ENCODE data around the gene PGF.
"Not testable (repeated sequence)": the region's sequence is repeated elsewhere in the genome, so short reads cannot be mapped to it uniquely, and the experiment has no call there.

Gene PGF

GRCh38 chr14:74955229-74956026 lies at the start of gene PGF:
Gene PGF (minus strand): TSS chr14:74955597. CDS start chr14:74955242, 355 bp downstream.
- DNase-seq, result peak in 1 of 2 experiments; percentile 39

DNA sequence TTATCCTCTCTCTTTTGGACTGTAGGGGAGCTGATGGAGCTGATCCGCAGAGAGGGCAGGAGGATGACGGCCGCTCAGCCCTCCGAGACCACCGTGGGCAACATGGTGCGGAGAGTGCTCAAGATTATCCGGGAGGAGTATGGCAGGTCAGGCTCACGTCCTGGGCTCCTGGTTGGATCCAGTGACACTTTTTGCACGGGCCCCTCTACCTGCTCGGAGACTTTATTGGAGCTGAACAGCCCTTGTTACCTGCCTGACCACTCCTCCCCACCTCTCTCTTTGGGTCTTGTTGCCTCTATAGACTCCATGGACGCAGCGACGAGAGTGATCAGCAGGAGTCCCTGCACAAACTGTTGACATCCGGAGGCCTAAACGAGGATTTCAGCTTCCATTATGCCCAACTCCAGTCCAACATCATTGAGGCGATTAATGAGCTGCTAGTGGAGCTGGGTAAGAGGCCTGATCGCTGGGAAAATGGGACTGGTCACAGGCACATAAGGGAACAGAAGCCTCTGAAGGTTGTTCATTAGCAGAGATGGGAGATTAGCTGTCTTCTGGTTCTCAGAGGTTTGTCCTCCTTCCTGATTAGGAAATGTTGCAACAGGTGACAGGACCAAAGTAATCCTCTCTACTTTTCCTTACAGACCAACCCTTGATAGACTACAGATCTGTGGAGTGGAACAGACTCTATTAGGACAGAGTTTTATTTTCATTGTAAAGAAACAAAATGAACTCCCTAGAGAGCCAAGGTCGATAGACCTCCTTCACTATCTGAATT lies 48.0 kb upstream of the PGF start:
- no peak for DNase-seq

DNA sequence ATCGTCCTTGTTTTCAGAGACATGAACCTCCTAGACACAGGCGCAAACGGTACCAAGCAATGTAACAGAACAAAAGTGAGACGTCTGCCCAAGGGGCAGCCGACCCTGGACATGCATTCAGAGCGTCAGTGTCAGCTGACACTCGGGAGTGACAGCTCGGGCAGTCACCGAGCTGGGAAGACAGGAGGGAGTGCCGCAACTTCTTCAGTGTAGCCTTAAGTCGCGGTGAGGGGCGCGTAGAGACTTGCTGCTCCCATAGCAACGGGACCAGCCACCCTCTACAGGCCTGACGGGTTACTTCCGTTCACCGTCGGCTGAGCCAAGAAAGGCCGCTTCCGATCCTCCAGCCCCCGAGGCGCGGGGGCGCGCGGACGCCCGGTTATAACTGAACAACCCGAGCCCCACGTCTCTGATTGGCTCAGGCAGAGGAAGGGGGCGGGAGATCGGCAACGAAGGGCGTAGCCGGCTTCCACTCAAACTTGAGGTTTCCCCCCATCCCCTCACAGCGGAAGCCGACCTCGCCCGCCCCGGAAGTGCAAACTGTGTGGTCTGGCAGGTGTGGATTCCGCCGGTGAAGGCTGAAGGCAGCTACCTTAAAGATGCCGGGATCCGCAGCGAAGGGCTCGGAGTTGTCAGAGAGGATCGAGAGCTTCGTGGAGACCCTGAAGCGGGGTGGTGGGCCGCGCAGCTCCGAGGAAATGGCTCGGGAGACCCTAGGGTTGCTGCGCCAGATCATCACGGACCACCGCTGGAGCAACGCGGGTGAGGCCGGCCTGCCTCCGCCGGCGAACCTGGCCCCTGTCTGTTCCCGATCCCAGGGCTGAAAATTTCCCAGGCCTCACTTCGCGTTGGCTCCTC lies 47.2 kb upstream of the PGF start, which contains the start of gene EIF2B2:
TSS of gene EIF2B2 (plus strand) at position 530 of the 858 bp plus-strand sequence. CDS start at position 600, 70 bp downstream.
- DNase-seq, result peak; percentile 92 to 94

GRCh38 chr14:75001899-75002298 lies 46.5 kb upstream of the PGF start:
- no peak for DNase-seq

- DNase-seq, result no peak
Observed at GRCh38 chr14:75001261-75001660, 45.9 kb upstream of the PGF start.

DNA sequence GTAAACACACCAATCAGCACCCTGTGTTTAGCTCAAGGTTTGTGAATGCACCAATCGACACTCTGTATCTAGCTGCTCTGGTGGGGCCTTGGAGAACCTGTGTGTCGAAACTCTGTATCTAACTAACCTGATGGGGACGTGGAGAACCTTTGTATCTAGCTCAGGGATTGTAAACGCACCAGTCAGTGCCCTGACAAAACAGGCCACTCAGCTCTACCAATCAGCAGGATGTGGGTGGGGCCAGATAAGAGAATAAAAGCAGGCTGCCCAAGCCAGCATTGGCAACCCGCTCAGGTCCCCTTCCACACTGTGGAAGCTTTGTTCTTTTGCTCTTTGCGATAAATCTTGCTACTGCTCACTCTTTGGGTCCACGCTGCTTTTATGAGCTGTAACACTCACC lies 40.4 kb upstream of the PGF start:
- not testable (repeated sequence) for DNase-seq

DNA sequence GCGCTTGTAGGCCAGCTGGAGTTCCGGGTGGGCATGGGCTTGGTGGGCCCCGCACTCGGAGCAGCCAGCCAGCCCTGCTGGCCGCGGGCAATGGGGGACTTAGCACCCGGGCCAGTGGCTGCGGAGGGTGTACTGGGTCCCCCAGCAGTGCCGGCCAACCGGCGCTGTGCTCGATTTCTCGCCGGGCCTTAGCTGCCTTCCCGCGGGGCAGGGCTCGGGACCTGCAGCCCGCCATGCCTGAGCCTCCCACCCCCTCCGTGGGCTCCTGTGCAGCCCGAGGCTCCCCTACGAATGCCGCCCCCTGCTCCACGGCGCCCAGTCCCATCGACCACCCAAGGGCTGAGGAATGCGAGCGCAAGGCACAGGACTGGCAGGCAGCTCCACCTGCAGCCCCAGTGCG lies 38.8 kb upstream of the PGF start:
- DNase-seq, result not testable (repeated sequence)

GRCh38 chr14:74988993-74989392 lies 33.6 kb upstream of the PGF start:
- DNase-seq, result no peak

GRCh38 chr14:74988131-74988530 lies 32.7 kb upstream of the PGF start:
- DNase-seq, result no peak

DNA sequence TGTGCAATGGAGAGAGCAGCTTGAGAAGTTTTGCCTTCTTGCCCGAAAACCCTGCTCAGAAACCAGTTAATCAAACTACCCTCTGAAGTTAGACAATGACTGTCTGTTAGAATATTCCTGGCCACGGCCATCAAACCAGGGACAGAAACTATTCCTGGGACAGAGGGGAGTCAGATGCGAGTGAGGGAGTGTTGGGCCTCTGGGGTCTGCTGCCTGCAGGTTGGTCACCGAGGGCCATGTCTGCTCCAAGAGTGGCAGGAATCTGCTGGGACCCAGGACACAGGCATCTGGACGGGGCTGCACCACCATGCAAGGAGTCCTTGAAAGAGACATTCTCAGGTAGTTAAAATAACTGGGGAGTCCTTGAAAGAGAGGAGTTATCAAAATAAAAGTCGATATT lies 30.4 kb upstream of the PGF start:
- DNase-seq, result no peak

DNA sequence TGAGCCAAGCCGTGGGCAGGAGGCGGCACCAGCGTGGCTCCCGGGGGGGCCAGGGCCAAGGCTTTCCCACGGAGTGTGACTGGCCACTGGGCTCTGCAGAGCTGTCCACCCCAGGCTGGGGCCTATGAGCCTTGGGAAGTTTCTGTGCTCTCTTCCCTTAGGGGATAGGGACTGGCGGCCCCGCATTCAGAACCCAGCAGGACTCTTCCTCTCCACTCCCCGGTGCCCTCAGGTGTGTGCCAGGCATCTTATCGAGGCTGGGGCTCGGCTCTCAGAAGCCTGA lies 29.6 kb upstream of the PGF start:
- DNase-seq, result no peak

DNA sequence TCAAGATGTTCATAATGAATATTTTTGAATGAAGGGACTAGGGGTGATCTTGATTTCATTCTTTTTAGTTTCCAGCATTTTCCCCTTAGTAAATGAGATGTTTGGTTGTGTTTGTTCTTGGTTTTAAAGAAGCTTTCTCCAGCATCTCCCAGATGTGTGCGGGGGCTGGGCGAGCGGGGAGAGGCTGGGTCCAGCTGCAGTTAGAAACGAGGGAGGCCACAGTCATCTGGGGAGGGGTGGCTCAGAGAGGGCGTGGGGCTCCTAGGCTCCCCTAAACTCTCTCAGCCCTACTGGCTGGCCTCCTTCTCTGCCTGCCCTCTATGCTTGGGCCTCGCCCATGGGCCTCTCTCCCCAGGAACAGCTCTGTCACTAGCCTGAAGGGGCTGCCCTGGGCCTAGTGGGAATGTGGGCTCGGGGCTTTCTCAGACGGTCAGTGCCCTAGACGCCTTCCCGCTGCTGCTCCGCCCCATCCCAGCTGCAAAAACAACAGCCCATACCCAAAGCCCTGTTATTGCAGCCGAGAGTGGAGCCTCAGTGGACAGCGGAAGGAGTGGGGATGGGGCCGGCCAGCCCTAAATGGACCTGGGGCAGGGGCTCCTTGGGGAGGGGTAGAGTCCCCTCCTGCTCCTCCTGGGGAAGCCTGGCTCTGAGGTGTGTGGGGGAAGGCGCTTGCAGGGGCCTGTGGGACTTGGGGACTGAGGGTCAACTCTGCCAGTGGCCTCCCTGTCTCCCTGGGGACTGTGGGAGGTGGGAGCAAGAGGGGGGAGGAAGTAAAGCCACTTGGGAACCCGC lies 29.0 kb upstream of the PGF start:
- DNase-seq, result no peak

DNA sequence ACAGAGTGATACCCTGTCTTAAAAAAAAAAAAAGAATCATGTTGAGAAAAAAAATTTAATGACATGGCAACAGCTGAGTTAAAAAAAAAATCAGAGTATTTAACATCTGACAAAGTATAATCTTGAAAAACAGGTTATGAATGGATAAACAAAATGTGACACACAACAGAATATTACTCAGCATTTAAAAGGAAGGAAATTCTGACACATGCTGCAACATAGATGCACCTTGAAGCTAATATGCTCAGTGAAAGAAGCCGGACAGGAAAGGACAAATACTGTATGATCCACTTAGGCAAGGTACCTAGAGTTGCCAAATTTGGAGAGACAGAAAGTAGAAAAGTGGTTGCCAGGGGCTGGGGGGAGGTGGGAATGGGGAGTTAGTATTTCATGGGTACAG lies 27.9 kb upstream of the PGF start:
- DNase-seq, result no peak

DNA sequence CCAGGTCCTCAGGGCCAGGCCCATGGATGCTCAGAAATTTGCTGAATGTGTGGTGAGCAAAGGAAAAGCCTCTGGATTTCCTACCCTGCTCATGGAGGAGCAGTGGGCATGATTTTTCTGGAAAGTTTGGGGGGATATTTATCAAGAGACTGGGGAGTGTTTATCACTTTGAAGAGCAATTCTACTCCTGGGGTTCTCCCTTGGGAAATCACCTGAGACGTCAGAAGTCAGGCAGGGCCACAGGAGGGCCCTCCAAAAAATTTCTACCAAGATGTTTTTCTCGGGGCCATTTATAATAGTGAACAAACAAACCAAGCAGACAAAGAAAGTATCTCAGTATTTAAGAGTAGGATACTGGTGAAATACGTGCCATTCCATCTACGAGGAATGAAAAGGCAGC lies 27.3 kb upstream of the PGF start:
- DNase-seq, result no peak

GRCh38 chr14:74981833-74982232 lies 26.4 kb upstream of the PGF start:
- DNase-seq, result no peak

GRCh38 chr14:74981462-74981782 lies 26.0 kb upstream of the PGF start:
- no peak for DNase-seq

GRCh38 chr14:74980731-74981461 lies 25.5 kb upstream of the PGF start:
- no peak for DNase-seq

DNA sequence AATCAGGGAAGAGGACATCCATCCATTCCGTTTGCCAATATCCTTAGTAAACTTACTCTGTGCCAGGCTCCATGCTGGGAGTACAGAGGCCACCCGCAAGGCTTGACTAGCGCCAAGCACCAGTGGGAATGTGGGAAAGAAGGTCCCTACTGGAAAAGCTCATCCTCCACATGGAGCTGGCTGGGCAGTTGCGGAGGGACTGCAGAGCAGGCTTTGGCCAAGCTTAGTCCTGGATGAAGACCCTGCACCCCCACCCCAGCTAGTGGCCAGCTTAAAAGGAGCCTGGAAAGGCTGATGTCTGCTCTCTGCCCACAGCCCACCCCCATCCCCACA lies 25.0 kb upstream of the PGF start:
- DNase-seq, result no peak

DNA sequence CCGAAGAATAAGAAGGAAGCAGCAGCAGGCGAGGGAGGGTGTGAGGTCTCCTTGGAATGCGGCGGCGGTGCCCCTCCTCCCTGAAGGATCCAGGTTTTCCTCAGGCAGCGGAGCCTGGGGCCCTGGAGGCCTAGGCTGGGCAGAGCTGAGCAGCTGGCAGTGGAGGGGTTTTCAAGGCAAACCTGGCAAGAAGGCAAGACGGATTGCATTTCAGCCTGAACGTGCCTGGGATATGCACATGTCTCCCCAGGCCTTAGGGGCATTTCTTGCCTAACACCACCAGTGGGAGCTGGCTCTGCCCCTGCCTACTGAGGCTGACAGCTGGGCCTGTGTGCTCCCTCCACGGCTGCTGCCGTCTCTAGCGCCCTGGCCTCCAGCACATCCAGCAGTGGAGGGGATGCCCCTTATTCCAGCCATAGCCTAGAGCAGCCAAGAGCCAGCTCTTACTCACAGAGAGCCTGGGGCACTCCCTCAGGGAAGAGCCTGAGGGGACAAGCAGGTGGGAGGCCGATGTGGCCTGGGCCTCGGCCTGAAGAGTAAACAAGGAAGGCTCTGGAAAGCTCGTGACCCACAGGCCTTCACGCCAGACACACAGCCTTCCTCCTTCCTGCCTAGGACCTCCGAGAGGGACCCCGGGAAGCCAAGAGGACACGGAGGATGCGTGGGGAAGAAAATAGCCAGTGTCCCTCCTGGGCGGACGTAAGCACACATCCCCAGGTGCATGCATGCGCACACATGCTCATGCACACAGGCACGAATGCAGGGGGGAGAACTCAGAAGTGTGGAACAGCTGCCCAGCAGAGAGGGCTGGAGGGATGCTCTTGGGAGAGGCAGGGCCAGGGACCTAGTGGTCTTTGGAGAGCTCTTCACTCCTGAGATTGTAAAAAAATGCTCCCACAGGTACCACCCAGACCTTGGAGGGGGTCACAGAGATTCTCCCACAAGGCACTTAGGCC lies 24.3 kb upstream of the PGF start:
- DNase-seq, result no peak

GRCh38 chr14:74979029-74979428 lies 23.6 kb upstream of the PGF start:
- DNase-seq, result no peak

GRCh38 chr14:74978416-74978947 lies 23.1 kb upstream of the PGF start:
- DNase-seq, result no peak

Data from NCI-H1930 (cell line).